PC-3 (cell line): ENCODE results near the gene FAM107B. TPM values are rescaled to one million over a fixed set of nuclear protein-coding genes. Genes with fewer than 3 reads are reported as not detected.

Experiments
- ATAC-seq: fragments of 200-7000 bp; cut with Tn5 transposase; 2 replicates; pipeline ENCODE4 v1.9.1; 2020; ENCODE audit warnings: mild to moderate bottlenecking, moderate library complexity
- BruUV-seq: library from RNA; stranded (reverse); fragments of 400-500 nt; replicated peaks from 2 replicates; lab custom pipeline; 2021; lab: Mats Ljungman, UMichigan
- CTCF ChIA-PET: fragments of 300-600 bp; sonication (Branson Sonifier 250); formaldehyde crosslinking; loops from one replicate; lab custom pipeline; 2022; ENCODE audit warnings: antibody characterized with exemption; lab: Charles Lee
- POLR2A ChIA-PET: fragments of 300-600 bp; sonication (Branson Sonifier 250); formaldehyde crosslinking; loops from one replicate; lab custom pipeline; 2022; ENCODE audit warnings: antibody characterized with exemption; ENCODE audit not compliant: unreplicated experiment; lab: Charles Lee
- DNase-seq: peaks from one replicate; pipeline ENCODE4 v3.0.0-alpha.2; 2015
- H2AFZ ChIP-seq: fragments of 300-600 bp; sonication (generic); 2 replicates; pipeline ENCODE4 v1.6.0; 2016; ENCODE audit warnings: antibody characterized with exemption, low read length
- H3F3A ChIP-seq: fragments of 300-600 bp; sonication (generic); one replicate; pipeline ENCODE4 v1.6.0; 2017; ENCODE audit warnings: antibody characterized with exemption, low read length, control low read depth, mild to moderate bottlenecking; ENCODE audit not compliant: unreplicated experiment
- H3K27ac ChIP-seq: fragments of 300-600 bp; sonication (generic); 2 replicates; pipeline ENCODE4 v1.5.1; 2016; ENCODE audit warnings: mild to moderate bottlenecking, low read length
- H3K27me3 ChIP-seq: fragments of 300-600 bp; sonication (generic); 2 replicates; pipeline ENCODE4 v1.6.1; 2016; ENCODE audit warnings: low read length, mixed read lengths
- H3K36me3 ChIP-seq: fragments of 300-600 bp; sonication (generic); 2 replicates; pipeline ENCODE4 v1.6.1; 2016; ENCODE audit warnings: low read depth, mixed run types, low read length, mixed read lengths
- H3K4me1 ChIP-seq: fragments of 300-600 bp; sonication (generic); 2 replicates; pipeline ENCODE4 v1.5.1; 2016; ENCODE audit warnings: low read length; ENCODE audit not compliant: insufficient read depth
- H3K4me2 ChIP-seq: fragments of 300-600 bp; sonication (generic); 2 replicates; pipeline ENCODE4 v1.6.0; 2016; ENCODE audit warnings: low read length
- H3K4me3 ChIP-seq: fragments of 300-600 bp; sonication (generic); 2 replicates; pipeline ENCODE4 v1.5.1; 2016; ENCODE audit warnings: mild to moderate bottlenecking, low read length, mixed read lengths
- H3K79me2 ChIP-seq: fragments of 300-600 bp; sonication (generic); 2 replicates; pipeline ENCODE4 v1.6.1; 2017; ENCODE audit warnings: low read length, mixed read lengths
- H3K9ac ChIP-seq: fragments of 300-600 bp; sonication (generic); 2 replicates; pipeline ENCODE4 v1.6.0; 2016; ENCODE audit warnings: mild to moderate bottlenecking, low read length
- H3K9me2 ChIP-seq: fragments of 300-600 bp; sonication (generic); replicated peaks from 2 replicates; pipeline ENCODE4 v1.6.1; 2016; ENCODE audit warnings: mixed run types, low read length, mixed read lengths
- H3K9me3 ChIP-seq: fragments of 300-600 bp; sonication (generic); 2 replicates; pipeline ENCODE4 v1.6.1; 2016; ENCODE audit warnings: low read length, mixed read lengths
- H4K20me1 ChIP-seq: fragments of 300-600 bp; sonication (generic); 2 replicates; pipeline ENCODE4 v1.6.1; 2016; ENCODE audit warnings: low read length, mixed read lengths
- EZH2 ChIP-seq: fragments of 300-600 bp; sonication (generic); IDR thresholded peaks from one replicate; pipeline ENCODE4 v1.6.1; 2017; ENCODE audit warnings: antibody characterized with exemption, mild to moderate bottlenecking, low read length; ENCODE audit not compliant: unreplicated experiment
- EZH2phosphoT487 ChIP-seq: fragments of 300-600 bp; sonication (generic); IDR thresholded peaks from 2 replicates; pipeline ENCODE4 v1.6.1; 2018; ENCODE audit warnings: mild to moderate bottlenecking, antibody characterized with exemption, low read length, borderline replicate concordance
- intact Hi-C: fragments of 100-400 bp; cut with micrococcal nuclease; formaldehyde crosslinking; loops from 2 replicates; pipeline ENCODE4 v1.9.0; 2023
- total RNA-seq: library from RNA; depleted of rRNA; stranded (reverse); fragments of >200 nt; gene quantifications from 2 replicates; pipeline ENCODE4 v1.2.3, GENCODE V29; 2014
- TF ChIP-seq, protein P1 (sequence below): fragments of 300-600 bp; sonication (generic); conservative IDR thresholded peaks from 2 replicates; pipeline ENCODE4 v1.5.1; 2017; ENCODE audit warnings: antibody characterized with exemption, low read depth, mild to moderate bottlenecking, low read length

Gene FAM107B
- total RNA-seq, 1 experiment from 2014 or later, result 36.6 TPM

DNA sequence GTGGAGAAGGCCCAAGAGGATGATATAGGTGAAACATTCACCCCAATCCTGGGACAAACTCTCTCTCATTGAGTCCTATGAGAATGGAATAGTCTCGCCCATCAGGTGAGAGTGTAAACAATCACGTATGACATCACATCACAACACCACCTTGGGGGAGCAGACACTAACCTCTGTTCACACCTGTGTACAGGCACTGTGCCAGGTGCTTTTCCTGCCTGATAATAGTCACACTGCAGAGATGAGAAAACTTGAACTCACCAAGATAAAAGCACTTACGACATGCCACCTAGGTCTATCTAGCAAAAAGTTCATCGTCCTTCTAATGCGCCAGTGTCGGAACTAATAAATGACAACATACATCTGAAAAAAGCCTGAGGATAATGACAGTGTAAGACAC, 187.8 kb downstream of the FAM107B start:
- BruUV-seq, result no TSS peak

DNA sequence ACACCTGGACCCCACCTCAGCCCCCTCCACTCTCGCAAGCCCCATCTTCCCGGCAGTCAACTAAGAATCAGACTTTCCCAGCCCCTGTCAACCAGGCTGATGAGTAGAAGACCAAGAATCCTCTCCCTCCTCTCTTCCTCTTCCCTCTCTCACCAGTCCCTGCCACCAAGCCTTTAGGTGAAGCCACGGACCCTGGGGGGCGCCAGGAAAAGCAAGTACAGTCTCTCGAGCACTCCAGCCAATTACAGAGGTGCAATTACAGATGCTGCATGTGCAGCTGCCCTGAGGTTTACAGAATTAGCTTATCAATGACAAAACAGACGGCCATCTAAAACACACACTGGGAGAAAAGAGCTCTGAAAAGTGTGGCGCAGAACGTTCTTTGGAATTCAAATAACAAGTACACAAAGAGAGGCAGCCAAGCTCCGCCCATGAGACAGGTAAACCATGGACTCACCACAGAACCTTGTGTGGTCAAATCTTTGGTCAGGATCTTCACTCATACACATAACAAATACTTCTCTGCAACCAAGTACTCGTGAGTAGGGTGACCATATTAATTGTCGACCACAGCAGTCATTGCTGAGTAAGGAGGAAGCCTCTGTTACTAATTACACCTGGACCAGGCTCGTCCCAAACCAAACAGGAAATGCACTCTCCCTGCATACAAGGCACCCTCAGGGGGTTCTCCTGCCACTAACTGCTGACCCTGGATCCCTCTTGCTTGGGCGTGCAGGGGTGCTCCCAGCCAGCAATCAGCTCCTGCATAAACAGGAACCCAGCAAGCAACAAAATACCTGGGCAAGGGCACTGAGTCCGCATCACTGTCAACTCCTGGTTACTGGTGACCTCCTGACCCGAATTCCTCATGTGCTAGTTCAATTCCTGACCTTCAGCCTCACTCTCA, 189.2 kb downstream of the FAM107B start:
- Histone ChIP-seq H3K9ac (no peak overlapping the region), H3K4me3 (no peak overlapping the region), H3K9me3 (no peaks in the 10 kb centered on the region), H3K9me2 (no peaks in the 10 kb centered on the region), H3K27ac (peak overlapping the region; percentile 98), H3K4me2 (peak overlapping the region; percentile 26; the same call in 1 of the 2 replicates), H3K36me3 (peaks cover 13% of the 10 kb centered on the region; the same call in 1 of the 2 replicates), H4K20me1 (no peaks in the 10 kb centered on the region), H3K4me1 (peaks cover 49% of the 10 kb centered on the region), H3F3A (no peaks in the 10 kb centered on the region), H3K79me2 (peaks cover 87% of the 10 kb centered on the region), H2AFZ (no peak overlapping the region), H3K27me3 (no peaks in the 10 kb centered on the region)
- ChIA-PET CTCF (no interaction called here), POLR2A (no interaction called here)
- ATAC-seq, result 0 out of 2 replicates have a peak, but pooled peaks have one; percentile 3
- BruUV-seq, result no TSS peak
- TF ChIP-seq, protein P1, sequence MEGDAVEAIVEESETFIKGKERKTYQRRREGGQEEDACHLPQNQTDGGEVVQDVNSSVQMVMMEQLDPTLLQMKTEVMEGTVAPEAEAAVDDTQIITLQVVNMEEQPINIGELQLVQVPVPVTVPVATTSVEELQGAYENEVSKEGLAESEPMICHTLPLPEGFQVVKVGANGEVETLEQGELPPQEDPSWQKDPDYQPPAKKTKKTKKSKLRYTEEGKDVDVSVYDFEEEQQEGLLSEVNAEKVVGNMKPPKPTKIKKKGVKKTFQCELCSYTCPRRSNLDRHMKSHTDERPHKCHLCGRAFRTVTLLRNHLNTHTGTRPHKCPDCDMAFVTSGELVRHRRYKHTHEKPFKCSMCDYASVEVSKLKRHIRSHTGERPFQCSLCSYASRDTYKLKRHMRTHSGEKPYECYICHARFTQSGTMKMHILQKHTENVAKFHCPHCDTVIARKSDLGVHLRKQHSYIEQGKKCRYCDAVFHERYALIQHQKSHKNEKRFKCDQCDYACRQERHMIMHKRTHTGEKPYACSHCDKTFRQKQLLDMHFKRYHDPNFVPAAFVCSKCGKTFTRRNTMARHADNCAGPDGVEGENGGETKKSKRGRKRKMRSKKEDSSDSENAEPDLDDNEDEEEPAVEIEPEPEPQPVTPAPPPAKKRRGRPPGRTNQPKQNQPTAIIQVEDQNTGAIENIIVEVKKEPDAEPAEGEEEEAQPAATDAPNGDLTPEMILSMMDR, result no peak
- TF ChIP-seq EZH2, result no peak
- TF ChIP-seq EZH2phosphoT487, result no peak
- peak; percentile 58 for DNase-seq
- intact Hi-C loops, result loop anchor here (5.0 kb wide), 1 partner anchor 38 kb away; no protein-coding TSS in a partner anchor

More for the DNA sequence above, 187.8 kb downstream of the FAM107B start:
- ATAC-seq (no peak), DNase-seq (no peak)
- ChIA-PET CTCF (no interaction called here), POLR2A (no interaction called here)
- H3K36me3 ChIP-seq, result peaks cover 18% of the 10 kb centered on the region; the same call in 1 of the 2 replicates
- peak overlapping the region; percentile 98 for H3K27ac ChIP-seq
- peak overlapping the region; percentile 83 for H3K9ac ChIP-seq
- H3K27me3 ChIP-seq, result no peaks in the 10 kb centered on the region
- TF ChIP-seq, protein P1, result no peak
- TF ChIP-seq EZH2, result no peak
- no peak for TF ChIP-seq EZH2phosphoT487
- intact Hi-C loops, result loop anchor here (5.0 kb wide), 1 partner anchor 40 kb away; no protein-coding TSS in a partner anchor
- no peaks in the 10 kb centered on the region for H3K9me3 ChIP-seq
- peaks cover 87% of the 10 kb centered on the region for H3K79me2 ChIP-seq
- H3F3A ChIP-seq, result no peaks in the 10 kb centered on the region
- H3K9me2 ChIP-seq, result no peaks in the 10 kb centered on the region
- H3K4me2 ChIP-seq, result peak overlapping the region; percentile 64; the same call in 1 of the 2 replicates
- H2AFZ ChIP-seq, result no peak overlapping the region
- H4K20me1 ChIP-seq, result no peaks in the 10 kb centered on the region
- no peak overlapping the region for H3K4me3 ChIP-seq
- H3K4me1 ChIP-seq, result peaks cover 60% of the 10 kb centered on the region
